ENCODE data around the gene ARID5B.

The ARID5B gene

GRCh38 chr10:61901829-61902444, 438 bp downstream of the ARID5B start:
- H3K4me3 ChIP-seq (replicated peaks; ENCODE audit: low read depth, low read length), result peak overlapping the region; percentile 68
- TF ChIP-seq CTCF (IDR thresholded peaks at IDR 0.05; ENCODE audit: low read length, missing control alignments), result no peak
- peak; percentile 52 for DNase-seq (ENCODE audit: low read depth)

- H3K4me3 ChIP-seq (replicated peaks; ENCODE audit: low read depth, low read length), result peak overlapping the region; percentile 68
- peak; percentile 74 for DNase-seq (ENCODE audit: low read depth)
- peak; percentile 22 for TF ChIP-seq CTCF (IDR thresholded peaks at IDR 0.05; ENCODE audit: low read length, missing control alignments)
These were observed 1.1 kb downstream of the ARID5B start for GRCh38 chr10:61902445-61903220.

GRCh38 chr10:61903221-61903927, 1.9 kb downstream of the ARID5B start:
- peak; percentile 11 for TF ChIP-seq CTCF (IDR thresholded peaks at IDR 0.05; ENCODE audit: low read length, missing control alignments)
- DNase-seq (ENCODE audit: low read depth), result peak; percentile 64

GRCh38 chr10:61903928-61904344, 2.4 kb downstream of the ARID5B start:
- H3K4me3 ChIP-seq (replicated peaks; ENCODE audit: low read depth, low read length), result peak overlapping the region; percentile 68
- DNase-seq (ENCODE audit: low read depth), result no peak
- no peak for TF ChIP-seq CTCF (IDR thresholded peaks at IDR 0.05; ENCODE audit: low read length, missing control alignments)

More at GRCh38 chr10:61903221-61903927, 1.9 kb downstream of the ARID5B start:
- peak overlapping the region; percentile 68 for H3K4me3 ChIP-seq (replicated peaks; ENCODE audit: low read depth, low read length)

GRCh38 chr10:61904733-61905725, 3.5 kb downstream of the ARID5B start:
- TF ChIP-seq CTCF (IDR thresholded peaks at IDR 0.05; ENCODE audit: low read length, missing control alignments), result peak; percentile 42
- H3K4me3 ChIP-seq (replicated peaks; ENCODE audit: low read depth, low read length), result peak overlapping the region; percentile 68
- peak; percentile 81 for DNase-seq (ENCODE audit: low read depth)
